ENCODE measurements around the gene PRELP.
"Not testable (repeated sequence)": the region's sequence is repeated elsewhere in the genome, so short reads cannot be mapped to it uniquely, and the experiment has no call there.

PRELP gene

DNA sequence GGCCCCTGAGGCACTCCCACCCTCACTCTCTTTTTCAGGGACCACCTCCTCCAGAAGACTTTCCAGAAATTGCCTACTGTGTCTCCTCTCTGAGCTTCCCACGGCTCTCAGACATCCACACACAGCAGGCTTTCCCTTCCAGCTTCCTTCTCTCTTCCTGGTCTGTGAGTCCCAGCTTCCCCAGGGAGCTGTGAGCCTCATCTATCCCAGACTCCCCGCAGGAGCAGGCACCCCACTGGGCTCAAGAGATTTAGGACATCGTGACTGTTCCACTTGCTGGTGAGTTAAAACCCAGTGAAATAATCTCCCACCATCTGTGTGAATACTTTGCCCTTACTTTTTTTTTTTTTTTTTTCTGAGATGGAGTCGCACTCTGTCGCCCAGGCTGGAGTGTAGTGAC is 22.0 kb upstream of the PRELP start:
- DNase-seq (ENCODE audit: low read depth) = no peak

GRCh38 chr1:203454986-203455471 is 20.6 kb upstream of the PRELP start:
- no peak for DNase-seq (ENCODE audit: low read depth)

DNA sequence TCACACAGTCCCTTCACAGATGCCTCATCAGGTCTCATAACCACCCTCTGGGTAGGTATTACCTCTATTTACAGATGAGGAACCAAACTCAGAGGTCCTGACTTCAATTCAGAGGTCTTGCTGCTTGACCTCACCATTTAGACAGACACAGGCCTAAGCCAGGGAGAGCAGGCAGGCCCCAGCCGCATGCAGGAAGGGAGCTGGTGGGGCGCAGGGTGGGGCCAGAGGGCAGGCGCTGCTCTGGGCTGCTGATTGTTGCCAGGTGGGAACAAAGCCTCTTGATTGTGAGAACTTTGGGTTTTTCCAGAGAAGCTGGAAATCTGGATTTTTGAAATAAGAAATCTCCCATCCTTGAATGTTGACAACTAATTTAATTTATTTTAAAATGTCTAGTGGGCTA is 19.9 kb upstream of the PRELP start:
- DNase-seq (ENCODE audit: low read depth) = no peak

- no peak for DNase-seq (ENCODE audit: low read depth)
These were observed 19.0 kb upstream of the PRELP start for GRCh38 chr1:203456577-203456976.

DNA sequence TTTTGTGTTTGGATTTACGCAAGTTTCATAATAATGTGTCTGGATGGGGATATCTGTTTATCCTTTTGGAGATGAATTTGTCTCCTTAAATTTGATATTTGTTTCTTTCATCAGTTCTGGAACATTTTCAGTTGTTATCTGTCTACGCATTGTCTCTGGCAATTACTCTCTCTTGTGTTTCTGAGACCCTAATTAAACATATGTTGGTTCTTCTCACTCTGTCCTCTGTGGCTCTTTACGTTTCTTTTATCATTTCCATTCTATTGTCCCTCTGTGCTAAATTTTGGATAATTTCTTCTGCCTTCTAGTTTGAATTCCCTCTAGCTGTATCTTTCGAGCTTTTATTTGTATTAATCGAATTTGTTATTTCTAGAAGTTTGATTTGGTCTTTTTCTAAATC is 17.5 kb upstream of the PRELP start:
- no peak for DNase-seq (ENCODE audit: low read depth)

- DNase-seq (ENCODE audit: low read depth) = no peak
These were observed 15.9 kb upstream of the PRELP start for GRCh38 chr1:203459671-203460201.

DNA sequence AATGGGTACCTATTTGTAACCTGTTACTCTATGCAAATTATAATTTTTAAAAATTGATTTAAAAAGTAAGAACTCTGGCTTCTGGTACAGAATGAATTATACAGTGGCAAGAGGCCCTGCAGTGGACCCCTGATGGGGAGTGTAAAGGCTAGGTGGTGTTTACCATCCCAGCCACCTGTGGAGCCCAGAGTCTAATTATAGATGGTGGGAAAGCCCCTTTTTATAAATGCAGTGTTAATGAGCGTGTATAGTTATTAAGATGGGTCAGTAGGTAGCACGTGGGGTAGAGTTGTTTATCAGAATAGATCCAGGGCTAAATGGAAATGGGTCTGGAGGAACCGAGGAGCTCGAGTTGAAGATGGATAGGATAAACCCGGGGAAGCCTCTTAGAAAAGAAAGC is 13.9 kb upstream of the PRELP start:
- no peak for DNase-seq (ENCODE audit: low read depth)

- no peak for DNase-seq (ENCODE audit: low read depth)
These were observed 13.5 kb upstream of the PRELP start for GRCh38 chr1:203462143-203462542.

GRCh38 chr1:203462878-203463277 is 12.7 kb upstream of the PRELP start:
- no peak for DNase-seq (ENCODE audit: low read depth)

- no peak for DNase-seq (ENCODE audit: low read depth)
These were observed 12.0 kb upstream of the PRELP start for GRCh38 chr1:203463469-203464062.

DNA sequence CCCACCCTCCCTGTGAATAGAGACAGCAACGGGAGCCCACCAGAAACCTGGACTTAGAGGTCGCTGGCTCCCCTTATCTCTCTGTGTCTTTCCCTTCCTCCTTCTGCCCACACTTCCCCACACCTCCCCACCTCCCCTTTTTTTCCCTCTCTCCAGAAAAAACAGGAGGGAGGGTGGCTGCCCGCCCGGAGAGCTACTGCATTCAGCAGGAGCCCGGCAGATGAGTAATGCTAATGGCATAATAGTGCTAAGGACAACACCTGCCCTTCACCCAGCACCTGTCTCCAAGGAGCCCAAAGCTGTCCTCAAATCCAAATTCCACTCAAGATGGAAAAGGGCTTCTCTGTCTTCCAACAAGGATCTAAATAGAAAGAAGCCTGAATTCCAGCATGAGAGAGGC is 11.4 kb upstream of the PRELP start:
- no peak for DNase-seq (ENCODE audit: low read depth)

DNA sequence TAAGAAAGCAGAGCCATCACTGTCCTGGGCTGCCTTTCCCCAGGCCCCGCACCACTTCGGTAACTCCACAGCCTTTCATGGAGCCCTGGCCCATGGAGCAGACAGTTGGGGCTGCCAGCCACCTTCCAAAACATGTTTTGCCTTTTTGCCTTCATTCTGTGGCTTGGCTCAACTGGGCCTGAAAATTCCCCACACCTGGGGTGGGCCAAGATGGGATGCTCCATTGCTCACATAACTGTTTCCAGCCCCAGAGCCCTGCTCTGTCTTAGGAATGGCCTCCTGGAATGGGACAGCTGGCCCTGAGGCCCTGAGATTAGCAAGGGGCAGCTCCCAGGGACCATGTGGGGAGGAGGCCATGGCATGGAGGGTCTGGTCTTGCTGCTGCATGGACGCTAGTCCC is 10.9 kb upstream of the PRELP start:
- DNase-seq (ENCODE audit: low read depth) = no peak

DNA sequence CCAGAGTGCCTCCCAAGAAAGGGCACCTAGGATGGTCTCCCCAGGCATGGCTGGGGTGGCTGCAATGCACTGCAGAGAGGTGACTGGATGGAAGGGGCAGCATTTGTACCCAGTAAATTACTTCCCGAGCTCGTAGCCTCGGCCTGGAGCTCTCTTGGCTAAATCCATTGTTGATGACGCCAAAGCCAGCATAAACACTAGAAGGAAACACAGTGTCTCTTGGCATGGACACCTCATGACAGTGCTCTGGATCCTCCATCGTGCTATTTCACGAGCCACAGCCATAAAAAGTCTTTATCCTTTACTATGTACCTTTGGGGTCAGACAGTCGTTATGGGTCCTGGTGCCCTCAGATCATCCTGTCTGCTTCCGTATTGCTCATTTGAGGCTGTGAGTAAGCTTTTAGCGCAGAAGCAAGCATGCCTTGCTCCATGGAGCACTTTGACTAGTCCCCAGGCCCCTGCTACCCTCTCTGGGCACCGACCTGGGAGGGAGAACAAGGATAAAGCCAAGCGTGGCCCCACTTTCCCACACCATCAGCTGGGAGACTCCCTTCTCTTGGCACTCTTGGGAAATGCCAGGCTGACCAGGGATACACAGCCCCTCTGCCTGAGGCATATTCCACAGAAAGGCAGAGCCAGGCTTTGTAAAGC is 10.3 kb upstream of the PRELP start:
- no peak for DNase-seq (ENCODE audit: low read depth)

GRCh38 chr1:203465948-203466347 is 9.7 kb upstream of the PRELP start:
- DNase-seq (ENCODE audit: low read depth) = no peak

DNA sequence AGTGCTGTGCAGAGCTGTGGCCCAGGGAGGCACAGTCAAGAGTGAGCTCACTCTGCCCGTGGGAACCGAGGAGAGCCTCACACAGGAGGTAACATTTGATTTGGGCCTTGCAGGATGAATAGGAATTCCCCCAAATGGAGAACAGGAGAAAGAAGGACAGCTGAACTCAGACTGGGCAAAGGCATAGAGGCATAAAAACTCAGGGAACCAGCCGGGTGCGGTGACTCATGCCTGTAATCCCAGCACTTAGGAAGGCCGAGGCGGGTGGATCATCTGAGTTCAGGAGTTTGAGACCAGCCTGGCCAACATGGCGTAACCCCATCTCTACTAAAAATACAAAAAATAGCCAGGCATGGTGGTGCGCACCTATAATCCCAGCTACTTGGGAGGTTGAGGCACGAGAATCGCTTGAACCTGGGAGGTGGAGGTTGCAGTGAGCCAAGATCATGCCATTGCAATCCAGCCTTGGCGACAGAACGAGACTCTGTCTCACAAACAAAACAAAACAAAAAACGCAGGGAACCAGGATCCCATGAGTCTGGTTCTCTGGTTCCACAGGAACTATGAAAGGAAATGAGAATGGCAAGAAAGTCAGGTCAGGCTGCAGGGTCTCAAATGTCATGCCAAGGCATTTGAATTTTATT is 8.6 kb upstream of the PRELP start:
- DNase-seq (ENCODE audit: low read depth) = not testable (repeated sequence)

- DNase-seq (ENCODE audit: low read depth) = no peak
These were observed 8.1 kb upstream of the PRELP start for GRCh38 chr1:203467550-203467921.

- DNase-seq (ENCODE audit: low read depth) = no peak
These were observed 7.3 kb upstream of the PRELP start for GRCh38 chr1:203468326-203468725.

DNA sequence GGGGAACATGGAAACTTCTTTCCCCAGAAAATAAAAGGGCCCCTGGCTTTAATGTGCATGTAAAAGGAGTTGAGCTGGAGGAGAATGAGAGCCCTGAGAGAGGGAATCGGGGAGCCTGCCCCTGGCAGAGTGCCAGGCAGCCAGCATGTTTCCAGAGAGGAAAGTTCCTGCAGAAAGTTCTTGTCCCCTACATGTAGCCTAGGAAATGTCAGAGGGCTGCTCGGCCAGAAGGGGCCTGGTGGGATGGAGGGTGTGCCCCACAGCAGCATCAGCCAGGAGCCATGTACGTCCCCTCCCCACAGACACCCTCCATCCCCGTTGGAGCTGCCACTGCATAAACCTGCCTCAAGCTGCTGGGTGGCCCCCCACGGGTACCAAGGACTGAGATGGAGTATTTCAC is 5.4 kb upstream of the PRELP start:
- DNase-seq (ENCODE audit: low read depth) = no peak

GRCh38 chr1:203471841-203472240 is 3.8 kb upstream of the PRELP start:
- DNase-seq (ENCODE audit: low read depth) = no peak

GRCh38 chr1:203473281-203473680 is 2.3 kb upstream of the PRELP start:
- DNase-seq (ENCODE audit: low read depth) = no peak

DNA sequence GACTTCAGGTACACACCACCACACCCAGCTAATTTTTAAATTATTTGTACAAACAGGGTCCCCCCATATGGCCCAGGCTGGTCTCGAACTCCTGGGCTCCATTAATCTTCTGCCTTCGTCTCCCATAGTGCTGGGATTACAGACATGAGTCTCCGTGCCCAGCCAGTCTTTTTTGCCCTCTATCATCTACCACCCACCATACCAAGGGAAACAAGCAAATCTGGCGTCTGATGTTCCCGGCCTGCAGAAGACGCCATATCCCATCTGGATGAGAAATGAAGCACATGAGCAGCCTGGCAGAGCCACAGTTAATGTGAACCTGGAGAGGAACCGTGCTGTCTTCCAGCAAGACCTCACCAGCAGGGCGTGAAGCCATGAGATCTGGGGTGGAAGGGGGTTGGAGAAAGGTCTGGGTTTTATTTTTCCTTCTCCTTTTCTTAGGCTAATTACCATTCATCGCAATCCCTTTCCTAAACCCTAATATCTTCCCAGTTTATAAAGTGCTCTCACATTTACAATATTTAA is 1.8 kb upstream of the PRELP start:
- no peak for DNase-seq (ENCODE audit: low read depth)

GRCh38 chr1:203476216-203476814 is 709 bp downstream of the PRELP start:
- DNase-seq (ENCODE audit: low read depth) = no peak

- no peak for DNase-seq (ENCODE audit: low read depth)
These were observed 2.1 kb downstream of the PRELP start for GRCh38 chr1:203477748-203478147.

All from stimulated activated CD8-positive, alpha-beta memory T cell treated with anti-CD3 and anti-CD28 coated beads, Interleukin-12 subunit alpha, Interleukin-12 subunit beta, amount 100 ng/mL, for 1 hour (primary cell).